GM23338 (cell line): ENCODE measurements around the gene TBC1D9. TPM values are rescaled to one million over a fixed set of nuclear protein-coding genes. Genes with fewer than 3 reads are reported as not detected.
A peak's percentile ranks its signal among the peaks of the same experiment; 100 is the strongest.

Experiments
- ATAC-seq: fragments of 200-7000 bp; cut with Tn5 transposase; 3 replicates; pipeline ENCODE4 v1.9.1; 2020
- DNase-seq: peaks from one replicate; pipeline ENCODE4 v3.0.0-alpha.2; 2015; ENCODE audit warnings: low spot score
- H2AFZ ChIP-seq: fragments of 200-600 bp; sonication (generic); 2 replicates; pipeline ENCODE4 v1.8.0; 2016; ENCODE audit warnings: antibody characterized with exemption, mild to moderate bottlenecking, moderate library complexity
- H3F3A ChIP-seq: fragments of 200-600 bp; sonication (generic); replicated peaks from 2 replicates; pipeline ENCODE4 v1.8.0; 2017; ENCODE audit warnings: antibody characterized with exemption, mixed run types, low read depth
- H3K27ac ChIP-seq: fragments of 200-600 bp; sonication (generic); 2 replicates; pipeline ENCODE4 v1.6.1; 2016; ENCODE audit warnings: low read depth
- H3K27me3 ChIP-seq: fragments of 200-600 bp; sonication (generic); 2 replicates; pipeline ENCODE4 v1.8.0; 2016; ENCODE audit warnings: mild to moderate bottlenecking, mixed run types, moderate library complexity; ENCODE audit not compliant: insufficient read depth
- H3K36me3 ChIP-seq: fragments of 200-600 bp; sonication (generic); 2 replicates; pipeline ENCODE4 v1.8.0; 2016; ENCODE audit warnings: mild to moderate bottlenecking; ENCODE audit not compliant: insufficient read depth
- H3K4me1 ChIP-seq: fragments of 200-600 bp; sonication (generic); 2 replicates; pipeline ENCODE4 v1.8.0; 2016; ENCODE audit warnings: mild to moderate bottlenecking, moderate library complexity; ENCODE audit not compliant: insufficient read depth
- H3K4me2 ChIP-seq: fragments of 200-600 bp; sonication (generic); 2 replicates; pipeline ENCODE4 v1.7.1; 2017; ENCODE audit warnings: mixed run types
- H3K4me3 ChIP-seq: fragments of 200-600 bp; sonication (generic); 2 replicates; pipeline ENCODE4 v1.6.1; 2016; ENCODE audit warnings: mixed run types
- H3K79me2 ChIP-seq: fragments of 200-600 bp; sonication (generic); replicated peaks from 2 replicates; pipeline ENCODE4 v1.8.0; 2017; ENCODE audit warnings: mild to moderate bottlenecking; ENCODE audit not compliant: insufficient read depth
- H3K9me2 ChIP-seq: fragments of 200-600 bp; sonication (generic); 2 replicates; pipeline ENCODE4 v1.8.0; 2017; ENCODE audit not compliant: insufficient read depth
- H4K20me1 ChIP-seq: fragments of 200-600 bp; sonication (generic); replicated peaks from 2 replicates; pipeline ENCODE4 v1.8.0; 2017; ENCODE audit warnings: mild to moderate bottlenecking; ENCODE audit not compliant: insufficient read depth
- H3K27ac Mint-ChIP-seq: 2 replicates; pipeline ENCODE4 v1.8.0; 2020; ENCODE audit warnings: inconsistent platforms, mild to moderate bottlenecking, moderate library complexity, mixed read lengths
- H3K27me3 Mint-ChIP-seq: 3 replicates; pipeline ENCODE4 v1.8.0; 2022; ENCODE audit warnings: low read depth, mild to moderate bottlenecking, moderate library complexity, mixed read lengths, inconsistent platforms; ENCODE audit not compliant: insufficient read depth, poor library complexity
- H3K36me3 Mint-ChIP-seq: 3 replicates; pipeline ENCODE4 v1.8.0; 2021; ENCODE audit warnings: low read depth, mild to moderate bottlenecking, inconsistent platforms, moderate library complexity, mixed read lengths
- H3K4me1 Mint-ChIP-seq: 3 replicates; pipeline ENCODE4 v1.8.0; 2020; ENCODE audit warnings: mild to moderate bottlenecking, inconsistent platforms, mixed read lengths
- H3K4me3 Mint-ChIP-seq: 3 replicates; pipeline ENCODE4 v1.8.0; 2021; ENCODE audit warnings: moderate library complexity, mild to moderate bottlenecking, inconsistent platforms, mixed read lengths
- H3K9me3 Mint-ChIP-seq: 3 replicates; pipeline ENCODE4 v1.8.0; 2020; ENCODE audit warnings: moderate library complexity, mild to moderate bottlenecking, inconsistent platforms, mixed read lengths
- EZH2phosphoT487 ChIP-seq: fragments of 200-600 bp; sonication (generic); IDR thresholded peaks from one replicate; pipeline ENCODE4 v1.8.1; 2018; ENCODE audit warnings: antibody characterized with exemption; ENCODE audit not compliant: unreplicated experiment
- NANOG ChIP-seq: IDR thresholded peaks from 2 replicates; pipeline ENCODE4 v1.6.1; 2016; ENCODE audit warnings: antibody characterized with exemption, borderline replicate concordance
- ZNF331 ChIP-seq: fragments of 250-450 bp; sonication (Bioruptor Pico); IDR thresholded peaks from 2 replicates; pipeline ENCODE4 v1.5.0; 2020; ENCODE audit warnings: low read depth, mild to moderate bottlenecking, moderate library complexity
- polyA plus RNA-seq: library from polyadenylated mRNA; unstranded; fragments of >200 nt; fragmentation: Nextera tagmentation; extraction: Ambion mirVana; gene quantifications from 2 replicates; pipeline ENCODE4 v1.2.1, GENCODE V29; 2016
- total RNA-seq: library from RNA; depleted of rRNA; stranded (reverse); fragments of >200 nt; shearing (Covaris generic); gene quantifications from 2 replicates; pipeline ENCODE4 v1.2.3, GENCODE V29; 2014
- TF ChIP-seq, protein P1 (sequence below), 2 experiments: fragments of 200-600 bp in 1 of 2; sonication (generic) in 1 of 2; conservative IDR thresholded peaks; 2 replicates each; pipeline versions ENCODE4 v1.5.1 to v1.6.1; 2016 to 2017; ENCODE audit warnings: antibody characterized with exemption in 2 of 2, low read depth in 2 of 2, mild to moderate bottlenecking in 2 of 2, moderate library complexity in 1 of 2
- TF ChIP-seq, protein P2 (sequence below): IDR thresholded peaks from 2 replicates; pipeline ENCODE4 v1.6.1; 2016; ENCODE audit warnings: antibody characterized with exemption
- TF ChIP-seq, protein P3 (sequence below): fragments of 250-450 bp; sonication (Bioruptor Pico); IDR thresholded peaks from 2 replicates; pipeline ENCODE4 v1.5.0; 2020; ENCODE audit warnings: mild to moderate bottlenecking, moderate library complexity
- TF ChIP-seq, protein P4 (sequence below): IDR thresholded peaks from one replicate; pipeline ENCODE4 v1.6.1; 2018; ENCODE audit warnings: antibody characterized with exemption; ENCODE audit not compliant: unreplicated experiment

The TBC1D9 gene
- total and polyA plus RNA-seq, 2 experiments from 2014 or later: 0.03 to 0.56 TPM

DNA sequence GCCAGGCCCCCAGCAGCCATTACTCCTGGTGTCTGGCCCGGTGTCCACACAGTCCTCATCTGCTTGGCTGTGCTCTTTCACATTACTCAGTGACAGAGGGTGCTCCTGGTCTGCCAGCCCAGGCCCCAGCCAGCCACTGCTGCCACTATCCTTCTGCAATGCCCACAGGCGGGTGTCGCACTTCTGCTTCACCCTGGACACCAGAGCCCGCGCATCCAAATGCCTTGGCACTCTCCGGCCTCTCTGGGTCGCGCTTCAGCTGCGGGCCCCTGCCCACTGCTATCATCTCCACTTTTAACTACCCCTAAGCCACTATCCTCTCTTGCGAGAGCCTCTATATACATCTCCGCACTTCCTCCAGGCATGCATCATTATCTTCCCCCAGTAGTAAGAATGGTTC lies 111.0 kb downstream of the TBC1D9 start:
- TF ChIP-seq, protein P1, sequence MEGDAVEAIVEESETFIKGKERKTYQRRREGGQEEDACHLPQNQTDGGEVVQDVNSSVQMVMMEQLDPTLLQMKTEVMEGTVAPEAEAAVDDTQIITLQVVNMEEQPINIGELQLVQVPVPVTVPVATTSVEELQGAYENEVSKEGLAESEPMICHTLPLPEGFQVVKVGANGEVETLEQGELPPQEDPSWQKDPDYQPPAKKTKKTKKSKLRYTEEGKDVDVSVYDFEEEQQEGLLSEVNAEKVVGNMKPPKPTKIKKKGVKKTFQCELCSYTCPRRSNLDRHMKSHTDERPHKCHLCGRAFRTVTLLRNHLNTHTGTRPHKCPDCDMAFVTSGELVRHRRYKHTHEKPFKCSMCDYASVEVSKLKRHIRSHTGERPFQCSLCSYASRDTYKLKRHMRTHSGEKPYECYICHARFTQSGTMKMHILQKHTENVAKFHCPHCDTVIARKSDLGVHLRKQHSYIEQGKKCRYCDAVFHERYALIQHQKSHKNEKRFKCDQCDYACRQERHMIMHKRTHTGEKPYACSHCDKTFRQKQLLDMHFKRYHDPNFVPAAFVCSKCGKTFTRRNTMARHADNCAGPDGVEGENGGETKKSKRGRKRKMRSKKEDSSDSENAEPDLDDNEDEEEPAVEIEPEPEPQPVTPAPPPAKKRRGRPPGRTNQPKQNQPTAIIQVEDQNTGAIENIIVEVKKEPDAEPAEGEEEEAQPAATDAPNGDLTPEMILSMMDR (conservative IDR thresholded peaks at IDR 0.05; ENCODE audit: low read depth in 2 of 2): no peak
- TF ChIP-seq, protein P2, sequence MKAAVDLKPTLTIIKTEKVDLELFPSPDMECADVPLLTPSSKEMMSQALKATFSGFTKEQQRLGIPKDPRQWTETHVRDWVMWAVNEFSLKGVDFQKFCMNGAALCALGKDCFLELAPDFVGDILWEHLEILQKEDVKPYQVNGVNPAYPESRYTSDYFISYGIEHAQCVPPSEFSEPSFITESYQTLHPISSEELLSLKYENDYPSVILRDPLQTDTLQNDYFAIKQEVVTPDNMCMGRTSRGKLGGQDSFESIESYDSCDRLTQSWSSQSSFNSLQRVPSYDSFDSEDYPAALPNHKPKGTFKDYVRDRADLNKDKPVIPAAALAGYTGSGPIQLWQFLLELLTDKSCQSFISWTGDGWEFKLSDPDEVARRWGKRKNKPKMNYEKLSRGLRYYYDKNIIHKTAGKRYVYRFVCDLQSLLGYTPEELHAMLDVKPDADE: no peak
- TF ChIP-seq EZH2phosphoT487: no peak
- H2AFZ ChIP-seq: peak overlapping the region; percentile 52; the same call in 1 of the 2 replicates
- Mint-ChIP-seq H3K27me3 (peaks cover 7% of the 10 kb centered on the region), H3K27ac (no peak overlapping the region), H3K4me3 (no peak overlapping the region), H3K4me1 (peaks cover 38% of the 10 kb centered on the region), H3K9me3 (no peaks in the 10 kb centered on the region; the same call in 2 of the 3 replicates), H3K36me3 (no peaks in the 10 kb centered on the region; the same call in 2 of the 3 replicates)
- H3K4me3 ChIP-seq: no peak overlapping the region
- ATAC-seq (no peak), DNase-seq (no peak)
- no peaks in the 10 kb centered on the region for H3K36me3 ChIP-seq
- H4K20me1 ChIP-seq: no peaks in the 10 kb centered on the region
- H3K4me1 ChIP-seq: peaks cover 17% of the 10 kb centered on the region
- no peak overlapping the region for H3K27ac ChIP-seq
- H3F3A ChIP-seq: no peaks in the 10 kb centered on the region
- H3K79me2 ChIP-seq: no peaks in the 10 kb centered on the region
- H3K9me2 ChIP-seq: no peaks in the 10 kb centered on the region
- H3K4me2 ChIP-seq: no peak overlapping the region
- no peaks in the 10 kb centered on the region for H3K27me3 ChIP-seq

DNA sequence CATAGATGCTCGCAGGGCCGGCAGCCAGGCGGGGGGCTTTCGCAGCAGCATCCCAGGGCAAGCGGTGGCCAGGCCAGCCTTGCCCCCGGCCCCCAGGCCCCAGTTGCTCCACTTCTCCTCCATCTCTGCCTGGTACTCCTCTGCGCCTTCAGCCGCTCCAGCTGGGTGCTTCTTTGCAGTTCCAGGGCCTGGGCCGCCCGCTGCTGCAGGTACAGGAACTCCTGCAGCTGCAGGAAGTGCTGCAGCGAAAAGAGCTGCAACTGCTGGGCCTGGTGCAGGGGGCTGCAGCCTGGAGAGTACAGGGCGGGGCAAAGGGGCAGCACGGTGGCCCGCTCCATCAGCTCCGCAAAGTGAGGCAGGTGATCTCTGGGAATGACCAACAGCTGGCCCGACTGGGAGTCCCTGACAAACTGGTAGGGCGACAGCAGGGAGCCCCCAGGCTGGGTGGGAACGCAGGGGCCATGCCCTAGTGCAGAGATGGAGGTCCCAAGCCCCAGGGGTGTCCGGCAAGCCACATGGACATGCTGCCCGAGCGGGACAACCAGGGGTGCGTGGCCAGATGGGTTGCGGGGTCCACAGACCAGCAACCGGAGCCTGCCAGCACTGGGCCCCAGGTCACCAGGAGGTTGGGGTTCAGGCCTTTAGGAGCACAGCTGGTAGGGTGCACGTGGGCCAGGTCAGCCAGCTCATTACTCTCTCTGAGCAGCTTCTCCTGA lies 111.6 kb downstream of the TBC1D9 start:
- Mint-ChIP-seq H3K27ac (no peak overlapping the region), H3K4me3 (no peak overlapping the region), H3K9me3 (no peaks in the 10 kb centered on the region; the same call in 2 of the 3 replicates), H3K36me3 (no peaks in the 10 kb centered on the region; the same call in 2 of the 3 replicates), H3K4me1 (peaks cover 38% of the 10 kb centered on the region), H3K27me3 (peaks cover 7% of the 10 kb centered on the region)
- DNase-seq: no peak
- H2AFZ ChIP-seq: no peak overlapping the region
- H4K20me1 ChIP-seq: no peaks in the 10 kb centered on the region
- H3K79me2 ChIP-seq: no peaks in the 10 kb centered on the region
- ATAC-seq: no peak
- no peak overlapping the region for H3K27ac ChIP-seq
- H3K36me3 ChIP-seq: no peaks in the 10 kb centered on the region
- H3F3A ChIP-seq: no peaks in the 10 kb centered on the region
- no peaks in the 10 kb centered on the region for H3K27me3 ChIP-seq
- TF ChIP-seq ZNF331 (CRISPR knock-in tag) (no peak), NANOG (no peak)
- TF ChIP-seq, protein P3, sequence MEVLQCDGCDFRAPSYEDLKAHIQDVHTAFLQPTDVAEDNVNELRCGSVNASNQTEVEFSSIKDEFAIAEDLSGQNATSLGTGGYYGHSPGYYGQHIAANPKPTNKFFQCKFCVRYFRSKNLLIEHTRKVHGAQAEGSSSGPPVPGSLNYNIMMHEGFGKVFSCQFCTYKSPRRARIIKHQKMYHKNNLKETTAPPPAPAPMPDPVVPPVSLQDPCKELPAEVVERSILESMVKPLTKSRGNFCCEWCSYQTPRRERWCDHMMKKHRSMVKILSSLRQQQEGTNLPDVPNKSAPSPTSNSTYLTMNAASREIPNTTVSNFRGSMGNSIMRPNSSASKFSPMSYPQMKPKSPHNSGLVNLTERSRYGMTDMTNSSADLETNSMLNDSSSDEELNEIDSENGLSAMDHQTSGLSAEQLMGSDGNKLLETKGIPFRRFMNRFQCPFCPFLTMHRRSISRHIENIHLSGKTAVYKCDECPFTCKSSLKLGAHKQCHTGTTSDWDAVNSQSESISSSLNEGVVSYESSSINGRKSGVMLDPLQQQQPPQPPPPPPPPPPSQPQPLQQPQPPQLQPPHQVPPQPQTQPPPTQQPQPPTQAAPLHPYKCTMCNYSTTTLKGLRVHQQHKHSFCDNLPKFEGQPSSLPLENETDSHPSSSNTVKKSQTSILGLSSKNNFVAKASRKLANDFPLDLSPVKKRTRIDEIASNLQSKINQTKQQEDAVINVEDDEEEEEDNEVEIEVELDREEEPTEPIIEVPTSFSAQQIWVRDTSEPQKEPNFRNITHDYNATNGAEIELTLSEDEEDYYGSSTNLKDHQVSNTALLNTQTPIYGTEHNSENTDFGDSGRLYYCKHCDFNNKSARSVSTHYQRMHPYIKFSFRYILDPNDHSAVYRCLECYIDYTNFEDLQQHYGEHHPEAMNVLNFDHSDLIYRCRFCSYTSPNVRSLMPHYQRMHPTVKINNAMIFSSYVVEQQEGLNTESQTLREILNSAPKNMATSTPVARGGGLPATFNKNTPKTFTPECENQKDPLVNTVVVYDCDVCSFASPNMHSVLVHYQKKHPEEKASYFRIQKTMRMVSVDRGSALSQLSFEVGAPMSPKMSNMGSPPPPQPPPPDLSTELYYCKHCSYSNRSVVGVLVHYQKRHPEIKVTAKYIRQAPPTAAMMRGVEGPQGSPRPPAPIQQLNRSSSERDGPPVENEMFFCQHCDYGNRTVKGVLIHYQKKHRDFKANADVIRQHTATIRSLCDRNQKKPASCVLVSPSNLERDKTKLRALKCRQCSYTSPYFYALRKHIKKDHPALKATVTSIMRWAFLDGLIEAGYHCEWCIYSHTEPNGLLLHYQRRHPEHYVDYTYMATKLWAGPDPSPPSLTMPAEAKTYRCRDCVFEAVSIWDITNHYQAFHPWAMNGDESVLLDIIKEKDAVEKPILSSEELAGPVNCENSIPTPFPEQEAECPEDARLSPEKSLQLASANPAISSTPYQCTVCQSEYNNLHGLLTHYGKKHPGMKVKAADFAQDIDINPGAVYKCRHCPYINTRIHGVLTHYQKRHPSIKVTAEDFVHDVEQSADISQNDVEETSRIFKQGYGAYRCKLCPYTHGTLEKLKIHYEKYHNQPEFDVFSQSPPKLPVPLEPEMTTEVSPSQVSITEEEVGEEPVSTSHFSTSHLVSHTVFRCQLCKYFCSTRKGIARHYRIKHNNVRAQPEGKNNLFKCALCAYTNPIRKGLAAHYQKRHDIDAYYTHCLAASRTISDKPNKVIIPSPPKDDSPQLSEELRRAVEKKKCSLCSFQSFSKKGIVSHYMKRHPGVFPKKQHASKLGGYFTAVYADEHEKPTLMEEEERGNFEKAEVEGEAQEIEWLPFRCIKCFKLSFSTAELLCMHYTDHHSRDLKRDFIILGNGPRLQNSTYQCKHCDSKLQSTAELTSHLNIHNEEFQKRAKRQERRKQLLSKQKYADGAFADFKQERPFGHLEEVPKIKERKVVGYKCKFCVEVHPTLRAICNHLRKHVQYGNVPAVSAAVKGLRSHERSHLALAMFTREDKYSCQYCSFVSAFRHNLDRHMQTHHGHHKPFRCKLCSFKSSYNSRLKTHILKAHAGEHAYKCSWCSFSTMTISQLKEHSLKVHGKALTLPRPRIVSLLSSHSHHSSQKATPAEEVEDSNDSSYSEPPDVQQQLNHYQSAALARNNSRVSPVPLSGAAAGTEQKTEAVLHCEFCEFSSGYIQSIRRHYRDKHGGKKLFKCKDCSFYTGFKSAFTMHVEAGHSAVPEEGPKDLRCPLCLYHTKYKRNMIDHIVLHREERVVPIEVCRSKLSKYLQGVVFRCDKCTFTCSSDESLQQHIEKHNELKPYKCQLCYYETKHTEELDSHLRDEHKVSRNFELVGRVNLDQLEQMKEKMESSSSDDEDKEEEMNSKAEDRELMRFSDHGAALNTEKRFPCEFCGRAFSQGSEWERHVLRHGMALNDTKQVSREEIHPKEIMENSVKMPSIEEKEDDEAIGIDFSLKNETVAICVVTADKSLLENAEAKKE (CRISPR knock-in tag): no peak
- TF ChIP-seq, protein P4, sequence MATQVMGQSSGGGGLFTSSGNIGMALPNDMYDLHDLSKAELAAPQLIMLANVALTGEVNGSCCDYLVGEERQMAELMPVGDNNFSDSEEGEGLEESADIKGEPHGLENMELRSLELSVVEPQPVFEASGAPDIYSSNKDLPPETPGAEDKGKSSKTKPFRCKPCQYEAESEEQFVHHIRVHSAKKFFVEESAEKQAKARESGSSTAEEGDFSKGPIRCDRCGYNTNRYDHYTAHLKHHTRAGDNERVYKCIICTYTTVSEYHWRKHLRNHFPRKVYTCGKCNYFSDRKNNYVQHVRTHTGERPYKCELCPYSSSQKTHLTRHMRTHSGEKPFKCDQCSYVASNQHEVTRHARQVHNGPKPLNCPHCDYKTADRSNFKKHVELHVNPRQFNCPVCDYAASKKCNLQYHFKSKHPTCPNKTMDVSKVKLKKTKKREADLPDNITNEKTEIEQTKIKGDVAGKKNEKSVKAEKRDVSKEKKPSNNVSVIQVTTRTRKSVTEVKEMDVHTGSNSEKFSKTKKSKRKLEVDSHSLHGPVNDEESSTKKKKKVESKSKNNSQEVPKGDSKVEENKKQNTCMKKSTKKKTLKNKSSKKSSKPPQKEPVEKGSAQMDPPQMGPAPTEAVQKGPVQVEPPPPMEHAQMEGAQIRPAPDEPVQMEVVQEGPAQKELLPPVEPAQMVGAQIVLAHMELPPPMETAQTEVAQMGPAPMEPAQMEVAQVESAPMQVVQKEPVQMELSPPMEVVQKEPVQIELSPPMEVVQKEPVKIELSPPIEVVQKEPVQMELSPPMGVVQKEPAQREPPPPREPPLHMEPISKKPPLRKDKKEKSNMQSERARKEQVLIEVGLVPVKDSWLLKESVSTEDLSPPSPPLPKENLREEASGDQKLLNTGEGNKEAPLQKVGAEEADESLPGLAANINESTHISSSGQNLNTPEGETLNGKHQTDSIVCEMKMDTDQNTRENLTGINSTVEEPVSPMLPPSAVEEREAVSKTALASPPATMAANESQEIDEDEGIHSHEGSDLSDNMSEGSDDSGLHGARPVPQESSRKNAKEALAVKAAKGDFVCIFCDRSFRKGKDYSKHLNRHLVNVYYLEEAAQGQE: no peak
- H3K4me2 ChIP-seq: no peak overlapping the region
- H3K9me2 ChIP-seq: no peaks in the 10 kb centered on the region
- H3K4me3 ChIP-seq: no peak overlapping the region
- peaks cover 17% of the 10 kb centered on the region for H3K4me1 ChIP-seq
